ENCODE results near the gene FAM185A. TPM values are rescaled to one million over a fixed set of nuclear protein-coding genes. Genes with fewer than 3 reads are reported as not detected.
A peak's percentile ranks its signal among the peaks of the same experiment; 100 is the strongest.
"Not testable (repeated sequence)": the region's sequence is repeated elsewhere in the genome, so short reads cannot be mapped to it uniquely, and the experiment has no call there.

FAM185A gene
- total and polyA plus RNA-seq, 2 of the 8 experiments (the other 6 are each of a cell fraction or from before 2014, with no cell fraction given), result 5.2 to 6.6 TPM

GRCh38 chr7:102748605-102749444 lies at the start of gene FAM185A (continued):
- TF ChIP-seq TBP (IDR thresholded peaks at IDR 0.05; ENCODE audit: low read depth, low read length) (0 out of 2 replicates have a peak, but pooled peaks have one; percentile 36), POLR2AphosphoS5 (IDR thresholded peaks at IDR 0.05; ENCODE audit: low read depth, low read length) (peak; percentile 44; the same call in 1 of the 2 replicates), PHF8 (conservative IDR thresholded peaks at IDR 0.05; ENCODE audit: low read depth, low read length) (peak; percentile 46; the same call in 1 of the 2 replicates), SP1 (IDR thresholded peaks at IDR 0.05; ENCODE audit: low read depth, low read length) (peak; percentile 85), SIN3A (conservative IDR thresholded peaks at IDR 0.05 in 1 of 2, IDR thresholded peaks at IDR 0.05 in 1 of 2; ENCODE audit: low read depth in 1 of 2, low read length in 2 of 2) (peak in 1 of 2 experiments; percentile 82; a peak in 2 of 4 replicates), POLR2A (IDR thresholded peaks at IDR 0.05; ENCODE audit: control extremely low read depth in 1 of 2, low read depth in 2 of 2, low read length in 2 of 2) (peak in 1 of 2 experiments; percentile 52; a peak in 2 of 3 replicates)

- not testable (repeated sequence) for FAIRE-seq
These were observed 35.6 kb upstream of the FAM185A start for GRCh38 chr7:102713011-102713690.

More at GRCh38 chr7:102713011-102713690, 35.6 kb upstream of the FAM185A start:
- H4K91ac ChIP-seq (replicated peaks; ENCODE audit: insufficient read length, low read length); H3K14ac ChIP-seq (ENCODE audit: insufficient read length); H4K8ac ChIP-seq (ENCODE audit: extremely low read depth, insufficient read depth, low read length); H3K4ac ChIP-seq (replicated peaks; ENCODE audit: insufficient read length, low read depth, low read length); H2AK5ac ChIP-seq (ENCODE audit: low read depth, low read length); H3K27me3 ChIP-seq (replicated peaks in 1 of 4; ENCODE audit: control insufficient read depth in 3 of 4, extremely low read depth in 1 of 4, insufficient read depth in 3 of 4, low read length in 3 of 4); H3K36me3 ChIP-seq (ENCODE audit: control insufficient read depth in 2 of 4, insufficient read depth in 4 of 4, low read length in 3 of 4); H3K23me2 ChIP-seq (ENCODE audit: low read depth, low read length); CTCF ChIA-PET (ENCODE audit: partially characterized antibody); H3K79me2 ChIP-seq (ENCODE audit: control insufficient read depth in 1 of 2, insufficient read depth in 2 of 2, low read length in 2 of 2); H3K56ac ChIP-seq (replicated peaks; ENCODE audit: insufficient read length, low read depth, low read length); H3K79me1 ChIP-seq (ENCODE audit: low read depth, low read length); H4K20me1 ChIP-seq (replicated peaks in 1 of 2; ENCODE audit: control insufficient read depth in 1 of 2, insufficient read depth in 2 of 2, low read length in 2 of 2); H2BK15ac ChIP-seq (ENCODE audit: low read length); H3K4me1 ChIP-seq (replicated peaks in 1 of 4; ENCODE audit: control insufficient read depth in 3 of 4, insufficient read depth in 4 of 4, low read length in 3 of 4); H2AFZ ChIP-seq (ENCODE audit: low read length); H3K4me3 ChIP-seq (ENCODE audit: extremely low read depth in 1 of 4, insufficient read depth in 2 of 4, low read depth in 3 of 4, low read length in 4 of 4); H3K9ac ChIP-seq (replicated peaks in 1 of 4; ENCODE audit: extremely low read depth in 1 of 4, low read depth in 3 of 4, low read length in 3 of 4); H2BK5ac ChIP-seq (ENCODE audit: low read depth, low read length); H3K9me3 ChIP-seq (ENCODE audit: insufficient read depth in 2 of 2, low read depth in 1 of 2, low read length in 1 of 2); H3K27ac ChIP-seq (ENCODE audit: low read depth, low read length); H3K23ac ChIP-seq (ENCODE audit: insufficient read length); H3K18ac ChIP-seq (ENCODE audit: extremely low read depth, low read length); H2BK20ac ChIP-seq (ENCODE audit: low read length); DNase-seq (ENCODE audit: low read depth in 1 of 2, low spot score in 2 of 2); H4K5ac ChIP-seq (ENCODE audit: insufficient read length, low read depth, low read length); H3K4me2 ChIP-seq (ENCODE audit: insufficient read depth in 1 of 2, low read depth in 2 of 2, low read length in 2 of 2); POLR2A ChIA-PET (ENCODE audit: partially characterized antibody); H2BK12ac ChIP-seq (ENCODE audit: low read depth, low read length); H2BK120ac ChIP-seq (replicated peaks; ENCODE audit: low read depth, low read length): not testable (repeated sequence)
- WGBS, 2 experiments (ENCODE audit: extremely low coverage in 1 of 2, insufficient coverage in 1 of 2, insufficient read length in 1 of 2, insufficient replicate concordance in 2 of 2, low coverage in 1 of 2, low lambda C conversion rate in 2 of 2, missing lambda C conversion rate in 1 of 2), result 64% methylated on average over 5 of the region's 5 CpGs; no CpG with 5 or more reads in 1 of the 2 experiments

Data from H1 (cell line).